ENCODE measurements around the gene LRATD1.
A peak's percentile ranks its signal among the peaks of the same experiment; 100 is the strongest.

LRATD1 gene

GRCh38 chr2:14633061-14633460, 544 bp downstream of the LRATD1 start:
- Histone ChIP-seq H3K4me1 (ENCODE audit: control insufficient read depth, insufficient read depth, low read length) (no peaks in the 10 kb centered on the region), H3K36me3 (ENCODE audit: control insufficient read depth in 2 of 2, insufficient read depth in 1 of 2, low read length in 2 of 2) (no peaks in the 10 kb centered on the region; a peak in 1 of 3 replicates), H3K4me3 (ENCODE audit: low read depth, low read length) (peak overlapping the region; percentile 59), H3K27ac (ENCODE audit: extremely low read depth, low read depth, low read length) (peak overlapping the region; percentile 93; the same call in 1 of the 2 replicates), H3K9me3 (ENCODE audit: control insufficient read depth, insufficient read depth, low read depth, low read length) (no peaks in the 10 kb centered on the region)
- ChIA-PET POLR2A (no interaction called here), CTCF (interaction anchor here (0.7 kb wide), 1 partner anchor 1570 kb away, joined by 3 read pairs; no protein-coding TSS in a partner anchor)
- TF ChIP-seq ZNF398 (tag by site-specific recombination; IDR thresholded peaks at IDR 0.05): no peak
- TF ChIP-seq SP7 (tag by site-specific recombination; IDR thresholded peaks at IDR 0.05): no peak

GRCh38 chr2:14633461-14634181, 1.1 kb downstream of the LRATD1 start:
- POLR2A ChIA-PET: no interaction called here
- no peaks in the 10 kb centered on the region; a peak in 1 of 3 replicates for H3K36me3 ChIP-seq (ENCODE audit: control insufficient read depth in 2 of 2, insufficient read depth in 1 of 2, low read length in 2 of 2)
- H3K27ac ChIP-seq (ENCODE audit: extremely low read depth, low read depth, low read length): peak overlapping the region; percentile 93
- CTCF ChIA-PET: interaction anchor here (0.7 kb wide), 1 partner anchor 1569 kb away, joined by 3 read pairs; no protein-coding TSS in a partner anchor
- H3K4me3 ChIP-seq (ENCODE audit: low read depth, low read length): peak overlapping the region; percentile 59
- no peaks in the 10 kb centered on the region for H3K9me3 ChIP-seq (ENCODE audit: control insufficient read depth, insufficient read depth, low read depth, low read length)
- H3K4me1 ChIP-seq (ENCODE audit: control insufficient read depth, insufficient read depth, low read length): no peaks in the 10 kb centered on the region
- TF ChIP-seq ZNF571 (tag by site-specific recombination; IDR thresholded peaks at IDR 0.05) (no peak), ZNF133 (tag by site-specific recombination; IDR thresholded peaks at IDR 0.05) (no peak), ZNF654 (tag by site-specific recombination; IDR thresholded peaks at IDR 0.05; ENCODE audit: low read depth) (no peak), ZNF560 (tag by site-specific recombination; IDR thresholded peaks at IDR 0.05; ENCODE audit: borderline replicate concordance) (no peak), ZNF629 (tag by site-specific recombination; IDR thresholded peaks at IDR 0.05) (no peak), GLI2 (tag by site-specific recombination; IDR thresholded peaks at IDR 0.05; ENCODE audit: borderline replicate concordance, low read depth) (no peak), ZNF341 (tag by site-specific recombination; IDR thresholded peaks at IDR 0.05; ENCODE audit: low read depth) (no peak), SCRT1 (tag by site-specific recombination; IDR thresholded peaks at IDR 0.05; ENCODE audit: borderline replicate concordance) (no peak), ZNF514 (tag by site-specific recombination; IDR thresholded peaks at IDR 0.05) (no peak)

- H3K4me3 ChIP-seq (ENCODE audit: low read depth, low read length): peak overlapping the region; percentile 59
- no peaks in the 10 kb centered on the region; a peak in 1 of 3 replicates for H3K36me3 ChIP-seq (ENCODE audit: control insufficient read depth in 2 of 2, insufficient read depth in 1 of 2, low read length in 2 of 2)
- no peaks in the 10 kb centered on the region for H3K9me3 ChIP-seq (ENCODE audit: control insufficient read depth, insufficient read depth, low read depth, low read length)
- ChIA-PET CTCF (interaction anchor here (1.1 kb wide), 2 partner anchors 10 to 13 kb away, joined by 4 to 5 read pairs; no protein-coding TSS in a partner anchor), POLR2A (interaction anchor here (1.1 kb wide), 1 partner anchor 81 kb away, joined by 3 read pairs; no protein-coding TSS in a partner anchor)
- peak overlapping the region; percentile 93 for H3K27ac ChIP-seq (ENCODE audit: extremely low read depth, low read depth, low read length)
- no peaks in the 10 kb centered on the region for H3K4me1 ChIP-seq (ENCODE audit: control insufficient read depth, insufficient read depth, low read length)
- TF ChIP-seq ZNF266 (tag by site-specific recombination; IDR thresholded peaks at IDR 0.05; ENCODE audit: low read depth): no peak
- TF ChIP-seq ZNF658 (tag by site-specific recombination; IDR thresholded peaks at IDR 0.05): no peak
- TF ChIP-seq ZSCAN18 (tag by site-specific recombination; IDR thresholded peaks at IDR 0.05): no peak
- no peak for TF ChIP-seq ZNF221 (tag by site-specific recombination; IDR thresholded peaks at IDR 0.05; ENCODE audit: borderline replicate concordance)
- no peak for TF ChIP-seq ZBTB21 (tag by site-specific recombination; IDR thresholded peaks at IDR 0.05)
- no peak for TF ChIP-seq GLI4 (tag by site-specific recombination; IDR thresholded peaks at IDR 0.05)
- no peak for TF ChIP-seq ZNF274 (IDR thresholded peaks at IDR 0.05; ENCODE audit: low read length)
- TF ChIP-seq ZNF274 (tag by site-specific recombination; IDR thresholded peaks at IDR 0.05; ENCODE audit: borderline replicate concordance): no peak
- no peak for TF ChIP-seq ZNF362 (tag by site-specific recombination; IDR thresholded peaks at IDR 0.05)
- no peak for TF ChIP-seq GLIS1 (tag by site-specific recombination; IDR thresholded peaks at IDR 0.05)
These were observed 1.6 kb downstream of the LRATD1 start for GRCh38 chr2:14634182-14634488.

Measured in HEK293 (cell line).